ENCODE results near the gene DTNB. TPM values are rescaled to one million over a fixed set of nuclear protein-coding genes. Genes with fewer than 3 reads are reported as not detected.
"Not testable (repeated sequence)": the region's sequence is repeated elsewhere in the genome, so short reads cannot be mapped to it uniquely, and the experiment has no call there.

Gene DTNB
- 1.0 and 2.6 TPM in 2 replicates for total RNA-seq (2014; rRNA removed; shearing (Covaris generic))

- peak within 1 kb of the TSS; percentile 87 for H3K4me3 ChIP-seq
- peak; percentile 51 to 64 for DNase-seq (ENCODE audit: low read depth in 1 of 2, low spot score in 2 of 2)
- peaks cover 2% of the 10 kb centered on the region; the same call in 1 of the 2 replicates for H3K36me3 ChIP-seq
- H3K4me1 ChIP-seq (replicated peaks) = peaks cover 15% of the 10 kb centered on the region
- no peak within 1 kb of the TSS for H3K27ac ChIP-seq
- H3K27me3 ChIP-seq (replicated peaks) = peaks cover 25% of the 10 kb centered on the region
- peaks cover 8% of the 10 kb centered on the region for H3K9me3 ChIP-seq (replicated peaks)
These were observed at the start of gene DTNB for GRCh38 chr2:25673300-25674076. Gene DTNB, minus strand, starts transcription at chr2:25673577. Its CDS starts 20,917 bp downstream, at chr2:25652660.

GRCh38 chr2:25722224-25722623, 48.8 kb upstream of the DTNB start:
- Histone ChIP-seq H3K9me3 (replicated peaks) (no peaks in the 10 kb centered on the region), H3K36me3 (no peaks in the 10 kb centered on the region), H3K4me1 (replicated peaks) (no peaks in the 10 kb centered on the region), H3K27me3 (replicated peaks) (0 out of 2 replicates have a peak, but pooled peaks cover 10% of the 10 kb centered on the region), H3K27ac (no peak overlapping the region), H3K4me3 (no peak overlapping the region)
- DNase-seq (ENCODE audit: low read depth in 1 of 2, low spot score in 2 of 2) = no peak

- H3K27ac ChIP-seq = no peak overlapping the region
- DNase-seq (ENCODE audit: low read depth in 1 of 2, low spot score in 2 of 2) = no peak
- no peaks in the 10 kb centered on the region for H3K9me3 ChIP-seq (replicated peaks)
- 0 out of 2 replicates have a peak, but pooled peaks cover 10% of the 10 kb centered on the region for H3K27me3 ChIP-seq (replicated peaks)
- H3K36me3 ChIP-seq = no peaks in the 10 kb centered on the region
- H3K4me1 ChIP-seq (replicated peaks) = no peaks in the 10 kb centered on the region
- no peak overlapping the region for H3K4me3 ChIP-seq
These were observed 47.2 kb upstream of the DTNB start for GRCh38 chr2:25720575-25720974.

GRCh38 chr2:25714740-25715139, 41.4 kb upstream of the DTNB start:
- no peaks in the 10 kb centered on the region for H3K27me3 ChIP-seq (replicated peaks)
- H3K27ac ChIP-seq = no peak overlapping the region
- DNase-seq (ENCODE audit: low read depth in 1 of 2, low spot score in 2 of 2) = no peak
- H3K4me1 ChIP-seq (replicated peaks) = no peaks in the 10 kb centered on the region
- H3K9me3 ChIP-seq (replicated peaks) = no peaks in the 10 kb centered on the region
- no peak overlapping the region for H3K4me3 ChIP-seq
- no peaks in the 10 kb centered on the region for H3K36me3 ChIP-seq

- Histone ChIP-seq H3K27ac (no peak overlapping the region), H3K4me3 (no peak overlapping the region), H3K36me3 (no peaks in the 10 kb centered on the region), H3K4me1 (replicated peaks) (no peaks in the 10 kb centered on the region), H3K9me3 (replicated peaks) (no peaks in the 10 kb centered on the region), H3K27me3 (replicated peaks) (no peaks in the 10 kb centered on the region)
- DNase-seq (ENCODE audit: low read depth in 1 of 2, low spot score in 2 of 2) = no peak
These were observed 39.1 kb upstream of the DTNB start for GRCh38 chr2:25712455-25712854.

GRCh38 chr2:25711675-25712354, 38.4 kb upstream of the DTNB start:
- Histone ChIP-seq H3K4me3 (no peak overlapping the region), H3K36me3 (no peaks in the 10 kb centered on the region), H3K27me3 (replicated peaks) (no peaks in the 10 kb centered on the region), H3K4me1 (replicated peaks) (no peaks in the 10 kb centered on the region), H3K9me3 (replicated peaks) (no peaks in the 10 kb centered on the region), H3K27ac (no peak overlapping the region)
- no peak for DNase-seq (ENCODE audit: low read depth in 1 of 2, low spot score in 2 of 2)

DNA sequence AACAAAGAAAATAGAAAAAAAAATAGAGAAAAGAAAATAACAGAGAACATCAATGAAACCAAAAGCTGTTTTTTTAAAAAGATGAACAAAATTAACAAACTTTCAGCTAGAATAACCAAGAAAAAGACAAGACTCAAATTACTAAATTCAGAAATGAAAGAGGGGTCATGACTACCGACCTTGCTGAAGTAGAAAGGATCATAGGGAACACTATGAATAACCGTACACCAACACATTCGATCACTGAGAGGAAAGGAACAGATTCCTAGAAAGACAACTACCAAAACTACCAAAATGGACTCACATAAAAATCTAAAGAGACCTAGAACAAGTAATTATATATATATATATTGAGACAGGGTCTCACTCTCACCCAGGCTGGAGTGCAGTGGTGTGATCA, 37.4 kb upstream of the DTNB start:
- Histone ChIP-seq H3K4me1 (replicated peaks) (no peaks in the 10 kb centered on the region), H3K4me3 (no peak overlapping the region), H3K27ac (no peak overlapping the region), H3K9me3 (replicated peaks) (no peaks in the 10 kb centered on the region), H3K27me3 (replicated peaks) (no peaks in the 10 kb centered on the region), H3K36me3 (no peaks in the 10 kb centered on the region)
- no peak for DNase-seq (ENCODE audit: low read depth in 1 of 2, low spot score in 2 of 2)

DNA sequence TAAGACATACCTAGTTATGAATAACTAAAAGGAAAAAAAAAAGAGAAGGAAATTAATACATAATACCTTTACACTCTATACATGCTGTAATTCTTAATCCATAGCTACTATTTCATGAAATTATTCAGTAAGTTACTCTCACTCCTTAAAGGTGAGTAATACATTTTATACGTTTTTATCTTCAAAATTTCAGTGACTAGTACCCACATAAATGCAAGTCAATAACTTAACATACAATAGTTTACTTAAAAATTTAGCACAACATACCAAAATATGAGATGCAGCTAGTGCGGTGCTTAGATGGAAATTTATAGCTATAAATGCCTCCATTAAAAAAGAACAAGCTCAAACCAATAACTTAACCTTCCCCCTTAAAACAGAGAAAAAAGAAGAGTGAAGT, 36.0 kb upstream of the DTNB start:
- H3K27me3 ChIP-seq (replicated peaks) = no peaks in the 10 kb centered on the region
- H3K4me1 ChIP-seq (replicated peaks) = no peaks in the 10 kb centered on the region
- no peak overlapping the region for H3K27ac ChIP-seq
- no peaks in the 10 kb centered on the region for H3K36me3 ChIP-seq
- no peaks in the 10 kb centered on the region for H3K9me3 ChIP-seq (replicated peaks)
- no peak for DNase-seq (ENCODE audit: low read depth in 1 of 2, low spot score in 2 of 2)
- H3K4me3 ChIP-seq = no peak overlapping the region

DNA sequence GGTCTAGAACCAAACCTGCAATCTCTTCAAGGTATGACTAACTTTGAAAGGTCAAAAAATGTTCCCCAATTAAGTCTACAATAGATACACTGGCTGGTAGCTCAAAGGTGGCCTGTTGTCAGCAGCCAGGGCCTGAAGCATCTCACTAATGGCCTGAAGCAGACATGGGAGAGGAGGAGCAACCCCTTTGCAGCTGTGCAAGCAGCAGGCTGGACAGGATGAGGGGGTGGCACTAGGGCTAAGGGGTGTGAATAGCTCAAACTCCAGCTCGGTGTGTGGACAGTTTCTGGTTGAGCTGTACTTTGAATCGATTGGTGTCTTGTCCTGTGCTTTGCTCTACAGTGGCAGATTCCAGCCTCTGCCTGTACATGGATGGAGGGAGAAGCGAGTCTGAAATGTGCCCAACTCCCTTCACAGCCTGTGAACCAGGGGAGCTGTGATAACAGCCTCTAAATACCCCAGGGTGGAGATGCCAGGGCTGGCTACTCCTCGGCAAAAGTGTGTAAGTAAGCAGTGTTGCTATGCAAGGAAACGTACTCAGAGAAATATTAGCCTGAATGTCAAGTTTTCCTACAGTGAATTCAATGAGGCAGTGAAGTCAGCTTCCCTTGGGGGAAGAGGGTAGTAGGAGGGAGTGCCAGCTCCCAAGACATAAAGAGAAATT, 34.7 kb upstream of the DTNB start:
- H3K9me3 ChIP-seq (replicated peaks) = no peaks in the 10 kb centered on the region
- H3K4me3 ChIP-seq = no peak overlapping the region
- no peak for DNase-seq (ENCODE audit: low read depth in 1 of 2, low spot score in 2 of 2)
- no peaks in the 10 kb centered on the region for H3K36me3 ChIP-seq
- H3K4me1 ChIP-seq (replicated peaks) = no peaks in the 10 kb centered on the region
- H3K27me3 ChIP-seq (replicated peaks) = no peaks in the 10 kb centered on the region
- no peak overlapping the region for H3K27ac ChIP-seq

DNA sequence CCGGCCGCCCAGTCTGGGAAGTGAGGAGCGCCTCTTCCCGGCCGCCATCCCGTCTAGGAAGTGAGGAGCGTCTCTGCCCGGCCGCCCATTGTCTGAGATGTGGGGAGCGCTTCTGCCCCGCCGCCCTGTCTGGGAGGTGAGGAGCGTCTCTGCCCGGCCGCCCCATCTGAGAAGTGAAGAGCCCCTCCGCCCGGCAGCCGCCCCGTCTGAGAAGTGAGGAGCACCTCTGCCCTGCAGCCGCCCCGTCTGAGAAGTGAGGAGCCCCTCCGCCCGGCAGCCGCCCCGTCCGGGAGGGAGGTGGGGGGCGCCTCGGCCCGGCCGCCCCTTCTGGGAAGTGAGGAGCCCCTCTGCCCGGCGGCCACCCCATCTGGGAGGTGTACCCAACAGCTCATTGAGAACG, 32.2 kb upstream of the DTNB start:
- not testable (repeated sequence) for H3K27me3 ChIP-seq (replicated peaks); H3K36me3 ChIP-seq; H3K4me1 ChIP-seq (replicated peaks); H3K9me3 ChIP-seq (replicated peaks); H3K27ac ChIP-seq; H3K4me3 ChIP-seq; DNase-seq (ENCODE audit: low read depth in 1 of 2, low spot score in 2 of 2)

DNA sequence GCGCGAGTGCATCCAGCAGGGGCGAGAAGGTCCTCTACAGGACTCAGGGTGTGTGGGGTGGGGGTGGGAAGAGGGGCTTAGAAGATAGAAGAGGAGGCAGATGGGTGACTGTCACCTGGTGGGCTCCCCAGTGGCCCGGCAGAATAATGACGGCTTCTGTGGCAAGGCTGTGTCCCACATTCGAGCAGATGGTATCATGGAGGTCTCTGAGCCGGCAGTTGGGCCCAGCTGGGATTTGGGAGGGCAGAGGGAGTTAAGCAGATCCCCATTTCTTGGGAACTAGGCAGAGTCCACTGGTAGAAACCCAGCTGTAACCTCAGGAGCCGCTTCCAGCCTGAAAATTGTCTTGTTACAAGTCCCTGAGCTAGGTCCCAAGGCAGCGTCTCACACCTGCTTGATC, 28.4 kb upstream of the DTNB start:
- no peak for DNase-seq (ENCODE audit: low read depth in 1 of 2, low spot score in 2 of 2)
- no peak overlapping the region for H3K4me3 ChIP-seq
- H3K27ac ChIP-seq = no peak overlapping the region
- no peaks in the 10 kb centered on the region for H3K36me3 ChIP-seq
- no peaks in the 10 kb centered on the region for H3K9me3 ChIP-seq (replicated peaks)
- no peaks in the 10 kb centered on the region for H3K27me3 ChIP-seq (replicated peaks)
- no peaks in the 10 kb centered on the region for H3K4me1 ChIP-seq (replicated peaks)

- Histone ChIP-seq H3K4me3 (no peak overlapping the region), H3K27me3 (replicated peaks) (no peaks in the 10 kb centered on the region; the same call in 1 of the 2 replicates), H3K36me3 (no peaks in the 10 kb centered on the region), H3K9me3 (replicated peaks) (no peaks in the 10 kb centered on the region), H3K27ac (no peak overlapping the region), H3K4me1 (replicated peaks) (no peaks in the 10 kb centered on the region)
- no peak for DNase-seq (ENCODE audit: low read depth in 1 of 2, low spot score in 2 of 2)
These were observed 26.9 kb upstream of the DTNB start for GRCh38 chr2:25700221-25700660.

DNA sequence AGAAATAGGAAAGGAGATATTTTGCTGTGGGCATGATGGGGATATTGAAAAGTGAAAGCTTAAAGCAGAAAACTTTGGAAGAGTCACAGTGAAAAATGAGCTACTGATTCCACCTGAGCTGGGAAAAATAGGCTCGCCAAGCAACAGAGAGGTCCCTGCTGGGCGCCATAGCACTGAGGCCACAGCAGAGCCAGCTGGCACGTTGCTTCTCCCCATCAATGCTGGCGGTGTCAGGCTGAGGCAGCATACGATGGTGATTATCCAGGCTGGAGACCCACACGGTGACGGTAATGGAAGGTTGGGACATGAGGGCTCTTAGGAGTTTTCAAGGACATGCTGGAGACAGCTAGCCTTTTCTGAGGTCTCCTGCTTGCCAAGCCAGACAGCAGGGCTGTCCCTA, 25.8 kb upstream of the DTNB start:
- H3K36me3 ChIP-seq = no peaks in the 10 kb centered on the region
- no peak overlapping the region for H3K27ac ChIP-seq
- H3K27me3 ChIP-seq (replicated peaks) = no peaks in the 10 kb centered on the region; the same call in 1 of the 2 replicates
- no peak for DNase-seq (ENCODE audit: low read depth in 1 of 2, low spot score in 2 of 2)
- no peaks in the 10 kb centered on the region for H3K4me1 ChIP-seq (replicated peaks)
- H3K4me3 ChIP-seq = no peak overlapping the region
- no peaks in the 10 kb centered on the region for H3K9me3 ChIP-seq (replicated peaks)

DNA sequence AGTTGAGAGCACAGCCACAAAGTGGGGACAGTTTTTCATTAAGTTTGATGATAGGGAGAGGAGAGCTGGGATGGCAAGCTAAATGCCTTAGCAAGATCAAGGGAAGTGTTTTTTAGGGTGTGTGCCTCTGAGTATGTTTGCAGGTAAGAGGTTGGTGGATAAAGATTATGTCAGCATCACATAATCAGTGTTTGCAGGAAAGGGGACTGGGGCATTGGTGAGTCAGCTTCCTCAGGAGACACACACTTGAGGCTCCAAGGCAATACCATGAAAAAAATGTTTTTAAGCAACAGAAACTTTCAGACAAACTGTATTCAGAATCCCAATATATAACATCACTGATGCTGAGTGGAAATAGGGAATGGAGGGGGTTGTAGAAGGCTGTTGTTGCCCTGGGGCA, 25.4 kb upstream of the DTNB start:
- H3K27me3 ChIP-seq (replicated peaks) = no peaks in the 10 kb centered on the region; the same call in 1 of the 2 replicates
- H3K27ac ChIP-seq = no peak overlapping the region
- no peaks in the 10 kb centered on the region for H3K9me3 ChIP-seq (replicated peaks)
- H3K4me1 ChIP-seq (replicated peaks) = no peaks in the 10 kb centered on the region
- DNase-seq (ENCODE audit: low read depth in 1 of 2, low spot score in 2 of 2) = no peak
- H3K36me3 ChIP-seq = no peaks in the 10 kb centered on the region
- H3K4me3 ChIP-seq = no peak overlapping the region
